GM12891 (cell line): Measurements from ENCODE around the gene NFATC1.

ENCODE experiments used
- DNase-seq: peaks from one replicate; pipeline ENCODE4 v3.0.0; 2011; ENCODE audit warnings: low spot score; ENCODE audit not compliant: insufficient read length
- FAIRE-seq: peaks from 2 replicates; lab custom pipeline; 2011; peaks lifted over from hg19 to GRCh38; lab: Jason Lieb, UNC
- PAX5 ChIP-seq: IDR thresholded peaks from 2 replicates; pipeline ENCODE4 v1.6.1; 2011; ENCODE audit warnings: low read length, moderate library complexity, mild to moderate bottlenecking; ENCODE audit not compliant: insufficient read depth, severe bottlenecking
- POLR2A ChIP-seq: IDR thresholded peaks from 2 replicates; pipeline ENCODE4 v1.6.1; 2011; ENCODE audit warnings: low read depth, low read length, control low read depth
- POLR2AphosphoS5 ChIP-seq: IDR thresholded peaks from 2 replicates; pipeline ENCODE4 v1.6.1; 2011; ENCODE audit warnings: low read depth, low read length, control low read depth
- POU2F2 ChIP-seq: IDR thresholded peaks from 2 replicates; pipeline ENCODE4 v1.6.1; 2011; ENCODE audit warnings: low read depth, mild to moderate bottlenecking, control low read depth, low read length, moderate library complexity
- SPI1 ChIP-seq: IDR thresholded peaks from 2 replicates; pipeline ENCODE4 v1.6.1; 2011; ENCODE audit warnings: low read depth, low read length, control low read depth
- TAF1 ChIP-seq: IDR thresholded peaks from 2 replicates; pipeline ENCODE4 v1.6.1; 2011; ENCODE audit warnings: low read depth, low read length, control low read depth

Gene NFATC1

GRCh38 chr18:79458131-79458838 is 62.6 kb downstream of the NFATC1 start:
- DNase-seq (no peak), FAIRE-seq (no peak)

DNA sequence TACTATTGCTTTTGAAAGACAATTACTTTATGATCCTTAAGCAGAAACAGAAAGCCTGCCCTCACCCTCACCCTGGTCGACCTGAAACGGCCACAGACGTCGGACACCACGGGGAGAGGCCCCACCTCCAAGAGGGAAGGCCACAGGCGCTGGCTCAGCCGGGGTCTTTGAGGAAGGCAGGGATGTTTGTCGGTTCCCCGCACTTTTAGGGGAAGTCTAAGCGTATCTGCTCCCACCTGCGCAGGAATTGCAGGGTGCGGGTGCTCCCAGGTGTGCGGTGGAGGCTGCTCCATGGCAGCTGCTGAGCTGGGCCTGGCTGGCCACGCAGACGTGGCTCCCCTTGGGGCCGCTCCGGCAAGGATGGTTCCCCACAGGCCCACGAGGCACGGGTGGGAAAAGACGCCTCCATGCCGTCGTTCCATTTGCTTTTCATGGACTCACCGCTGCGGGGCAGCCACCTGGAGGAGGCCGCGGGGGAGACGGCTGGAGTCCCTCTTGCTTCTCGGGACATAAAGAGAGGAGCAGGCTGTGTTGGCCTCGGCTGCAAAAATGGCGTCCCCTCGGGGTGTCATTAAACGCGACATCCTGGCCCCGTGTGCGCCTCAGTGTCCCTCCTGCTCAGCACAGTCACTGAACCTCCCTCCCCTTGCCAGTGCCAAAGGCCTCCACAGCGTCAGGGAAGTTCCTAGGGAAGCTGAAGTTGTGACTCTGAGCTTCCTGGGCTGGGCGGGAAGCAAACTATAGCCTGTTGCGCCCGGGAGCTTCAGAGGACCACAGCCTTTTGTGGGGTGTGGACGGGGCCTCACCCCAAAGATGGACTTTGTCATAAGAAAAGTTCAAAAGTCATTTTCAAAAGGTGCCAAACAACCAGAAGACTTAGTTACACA is 63.4 kb downstream of the NFATC1 start:
- no peak for TF ChIP-seq POLR2A
- no peak for TF ChIP-seq POU2F2
- no peak for TF ChIP-seq TAF1
- TF ChIP-seq PAX5, result no peak
- TF ChIP-seq POLR2AphosphoS5, result no peak
- TF ChIP-seq SPI1, result no peak
- DNase-seq, result no peak
- peak; percentile 50 for FAIRE-seq

More at GRCh38 chr18:79458131-79458838, 62.6 kb downstream of the NFATC1 start:
- TF ChIP-seq SPI1, result no peak
- no peak for TF ChIP-seq POLR2A
- TF ChIP-seq POLR2AphosphoS5, result no peak
- no peak for TF ChIP-seq TAF1
- TF ChIP-seq PAX5, result no peak
- no peak for TF ChIP-seq POU2F2

GRCh38 chr18:79459946-79460480 is 64.3 kb downstream of the NFATC1 start:
- DNase-seq, result peak; percentile 66
- TF ChIP-seq SPI1, result no peak
- TF ChIP-seq POLR2A, result no peak
- no peak for TF ChIP-seq POU2F2
- no peak for TF ChIP-seq POLR2AphosphoS5
- no peak for TF ChIP-seq TAF1
- TF ChIP-seq PAX5, result no peak
- peak; percentile 84 for FAIRE-seq

DNA sequence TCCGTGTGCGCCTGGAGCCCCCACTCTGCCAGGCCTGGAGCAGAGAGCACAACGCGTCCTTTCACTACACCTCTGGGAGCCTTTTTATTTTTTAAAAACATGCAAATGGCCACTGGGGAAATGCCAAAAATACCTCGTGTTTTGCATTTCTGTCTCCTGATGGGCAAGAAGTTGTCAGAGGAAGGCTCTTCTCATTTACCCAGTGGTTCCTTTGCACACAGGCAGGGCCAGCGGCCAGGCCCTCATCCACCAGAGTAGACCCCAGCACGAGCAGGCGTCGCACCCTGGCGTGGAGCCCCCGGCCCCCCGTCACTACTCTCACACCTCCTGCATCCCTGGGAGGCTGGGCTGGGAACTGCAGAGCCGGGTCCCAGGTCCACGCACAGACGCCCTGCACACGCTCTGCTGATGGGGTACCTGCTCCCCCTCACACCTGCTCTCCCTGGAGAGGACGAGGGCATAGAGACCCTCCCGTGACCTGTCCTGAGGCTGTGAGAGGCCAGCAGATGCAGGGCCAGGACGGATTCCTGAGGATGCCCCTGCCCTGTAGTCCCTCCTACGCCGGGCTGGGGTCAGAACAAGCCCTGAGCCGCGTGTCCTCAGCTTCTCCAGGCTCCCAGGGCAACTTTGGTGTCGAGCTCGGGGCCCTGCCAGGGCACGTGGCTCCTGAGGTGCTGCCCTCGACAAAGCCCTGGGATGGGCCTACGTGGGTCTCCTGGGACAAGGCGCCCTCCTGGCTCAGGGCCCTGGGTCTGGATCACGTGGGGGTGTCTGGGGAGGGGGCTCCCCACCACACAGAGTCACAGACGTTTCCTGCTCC is 65.0 kb downstream of the NFATC1 start:
- DNase-seq (peak; percentile 74), FAIRE-seq (peak; percentile 90)
- TF ChIP-seq TAF1 (peak; percentile 60; the same call in 1 of the 2 replicates), PAX5 (no peak), POLR2AphosphoS5 (peak; percentile 87), POU2F2 (peak; percentile 90; the same call in 1 of the 2 replicates), SPI1 (no peak), POLR2A (peak; percentile 67; the same call in 1 of the 2 replicates)

DNA sequence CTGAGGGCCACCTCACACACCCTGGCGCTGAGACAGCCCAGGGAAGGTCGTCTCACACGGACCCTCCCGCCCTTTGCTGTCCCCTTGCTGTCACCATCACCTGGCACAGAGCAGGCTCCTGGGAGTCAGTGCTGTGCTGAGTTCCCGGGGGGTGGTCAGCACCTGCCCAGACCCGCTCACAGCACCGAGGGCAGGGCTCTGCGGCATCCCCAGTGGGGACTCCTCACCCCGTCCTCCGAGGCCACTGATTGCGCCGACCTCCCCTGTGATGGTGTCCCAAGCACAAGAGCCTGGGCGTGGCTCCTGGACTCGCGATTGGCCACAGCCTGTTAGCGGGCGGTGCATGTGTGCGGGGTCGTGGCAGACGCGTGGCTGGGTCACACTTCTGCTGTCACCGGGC is 65.9 kb downstream of the NFATC1 start:
- TF ChIP-seq TAF1, result no peak
- TF ChIP-seq PAX5, result no peak
- TF ChIP-seq POLR2A, result no peak
- no peak for TF ChIP-seq SPI1
- no peak for TF ChIP-seq POU2F2
- TF ChIP-seq POLR2AphosphoS5, result no peak
- FAIRE-seq, result no peak
- no peak for DNase-seq

GRCh38 chr18:79463424-79463960 is 67.8 kb downstream of the NFATC1 start:
- no peak for TF ChIP-seq POLR2AphosphoS5
- no peak for TF ChIP-seq SPI1
- TF ChIP-seq TAF1, result no peak
- no peak for TF ChIP-seq POLR2A
- no peak for TF ChIP-seq POU2F2
- no peak for TF ChIP-seq PAX5
- DNase-seq (no peak), FAIRE-seq (no peak)

DNA sequence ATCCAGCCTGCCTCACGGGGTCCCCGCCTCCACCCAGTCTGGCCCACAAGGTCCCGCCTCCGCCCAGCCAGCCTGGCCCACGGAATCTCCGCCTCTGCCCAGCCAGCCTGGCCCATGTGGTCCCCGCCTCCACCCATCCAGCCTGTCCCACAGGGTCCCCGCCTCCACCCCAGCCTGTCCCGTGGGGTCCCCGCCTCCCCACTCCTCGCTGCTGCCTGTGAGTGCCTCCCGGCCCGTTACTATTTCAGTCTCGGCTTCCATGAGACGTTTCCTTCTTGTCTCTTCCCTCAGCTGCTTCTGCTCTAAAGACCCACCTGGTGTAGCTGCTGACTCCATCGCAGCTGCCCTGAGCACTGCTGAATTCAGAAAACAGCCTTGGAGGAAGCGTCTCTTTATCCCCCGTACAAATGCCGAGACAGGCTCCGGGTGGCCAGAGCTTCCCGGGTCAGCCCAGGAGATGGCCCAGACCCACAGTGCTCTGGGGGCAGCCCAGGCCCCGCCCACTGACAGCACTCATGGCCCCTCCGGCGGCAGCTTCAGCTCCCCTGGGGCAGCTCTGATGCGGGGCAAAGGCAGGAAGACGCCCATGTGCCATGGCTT is 69.8 kb downstream of the NFATC1 start:
- DNase-seq (peak; percentile 72), FAIRE-seq (peak; percentile 97)
- no peak for TF ChIP-seq SPI1
- TF ChIP-seq POLR2AphosphoS5, result no peak
- no peak for TF ChIP-seq POU2F2
- TF ChIP-seq TAF1, result no peak
- TF ChIP-seq PAX5, result no peak
- peak; percentile 17; the same call in 1 of the 2 replicates for TF ChIP-seq POLR2A
